ENCODE measurements around the gene CDRT4.

CDRT4 gene

GRCh38 chr17:15388356-15389041 is 78.9 kb downstream of the CDRT4 start:
- no peak for DNase-seq

- no peak for DNase-seq
Observed at GRCh38 chr17:15386083-15386482, 81.3 kb downstream of the CDRT4 start.

All from activated CD4-positive, alpha-beta T cell treated with anti-CD3 and anti-CD28 coated beads, Interleukin-2, amount 50 U/mL, for 48 hours (primary cell).